Sciatic nerve (tissue), 2 donors: ENCODE data around the gene GABBR1. TPM values are rescaled to one million over a fixed set of nuclear protein-coding genes. Genes with fewer than 3 reads are reported as not detected.

Source experiments
- ATAC-seq: fragments of 200-7000 bp; cut with Tn5 transposase; one replicate; pipeline ENCODE4 v1.9.1; 2020; ENCODE audit warnings: mild to moderate bottlenecking, moderate library complexity
- DNase-seq: peaks from one replicate; pipeline ENCODE4 v3.0.0-alpha.2; 2020; ENCODE audit warnings: low spot score
- intact Hi-C: fragments of 100-400 bp; cut with DNase I; formaldehyde crosslinking; loops from one replicate; pipeline ENCODE4 v1.14.2; 2022
- total RNA-seq: library from RNA; stranded (reverse); fragmentation: NEBNext Ultra II Directional; extraction: Animal tissue kit (Norgen Biotek cat#: 25700); gene quantifications from one replicate; pipeline ENCODE4 v1.2.1, GENCODE V29; 2021
- donor health status: DM: no; HTN: no; CAD: no.
- donor health status: DM: no; HTN: no; CAD: no.

Gene GABBR1
- total RNA-seq, 1 donor from 2014 or later, result 106 TPM

- DNase-seq (no peak), ATAC-seq (no peak)
- intact Hi-C loops, result no loop called here
These were observed 85.4 kb downstream of the GABBR1 start for GRCh38 chr6:29547573-29547972.

GRCh38 chr6:29537714-29538403 is 95.1 kb downstream of the GABBR1 start:
- ATAC-seq, result no peak
- DNase-seq, result no peak
- intact Hi-C loops, result no loop called here

- ATAC-seq (no peak), DNase-seq (no peak)
- intact Hi-C loops, result no loop called here
These were observed 100.5 kb downstream of the GABBR1 start for GRCh38 chr6:29532320-29532951.

GRCh38 chr6:29531668-29532067 is 101.3 kb downstream of the GABBR1 start:
- intact Hi-C loops, result no loop called here
- DNase-seq, result no peak
- ATAC-seq, result no peak

- intact Hi-C loops, result no loop called here
- ATAC-seq (no peak), DNase-seq (no peak)
These were observed 102.2 kb downstream of the GABBR1 start for GRCh38 chr6:29530671-29531310.

- intact Hi-C loops, result no loop called here
- no peak for ATAC-seq
- DNase-seq, result no peak
These were observed 103.0 kb downstream of the GABBR1 start for GRCh38 chr6:29529956-29530355.

- DNase-seq (no peak), ATAC-seq (no peak)
- intact Hi-C loops, result no loop called here
These were observed 103.9 kb downstream of the GABBR1 start for GRCh38 chr6:29528988-29529560.

- DNase-seq, result no peak
- intact Hi-C loops, result no loop called here
- ATAC-seq, result no peak
These were observed 104.6 kb downstream of the GABBR1 start for GRCh38 chr6:29528300-29528931.

- no peak for DNase-seq
- intact Hi-C loops, result no loop called here
- no peak for ATAC-seq
These were observed 105.4 kb downstream of the GABBR1 start for GRCh38 chr6:29527564-29527963.

GRCh38 chr6:29527126-29527525 is 105.9 kb downstream of the GABBR1 start:
- DNase-seq, result no peak
- ATAC-seq, result no peak
- intact Hi-C loops, result no loop called here

- no peak for ATAC-seq
- DNase-seq, result no peak
These were observed 107.7 kb downstream of the GABBR1 start for GRCh38 chr6:29525311-29525639.

GRCh38 chr6:29524444-29525310 is 108.3 kb downstream of the GABBR1 start:
- ATAC-seq, result no peak
- intact Hi-C loops, result no loop called here
- DNase-seq, result no peak

More at GRCh38 chr6:29525311-29525639, 107.7 kb downstream of the GABBR1 start:
- intact Hi-C loops, result no loop called here

GRCh38 chr6:29524044-29524443 is 108.9 kb downstream of the GABBR1 start:
- ATAC-seq (no peak), DNase-seq (no peak)
- intact Hi-C loops, result no loop called here

- intact Hi-C loops, result no loop called here
- no peak for DNase-seq
- no peak for ATAC-seq
These were observed 110.8 kb downstream of the GABBR1 start for GRCh38 chr6:29522227-29522626.

GRCh38 chr6:29521006-29521680 is 111.8 kb downstream of the GABBR1 start:
- DNase-seq (no peak), ATAC-seq (no peak)
- intact Hi-C loops, result no loop called here

GRCh38 chr6:29520232-29520631 is 112.8 kb downstream of the GABBR1 start:
- intact Hi-C loops, result no loop called here
- ATAC-seq (no peak), DNase-seq (no peak)

- no peak for DNase-seq
- no peak for ATAC-seq
- intact Hi-C loops, result no loop called here
These were observed 113.5 kb downstream of the GABBR1 start for GRCh38 chr6:29519291-29520010.
